Bronchial epithelial cell (primary cell): ENCODE measurements around the gene SLC31A1. TPM values are rescaled to one million over a fixed set of nuclear protein-coding genes. Genes with fewer than 3 reads are reported as not detected.

ENCODE experiments used
- DNase-seq: peaks from one replicate; pipeline ENCODE4 v3.0.0-alpha.2; 2010; ENCODE audit warnings: low read depth
- FAIRE-seq: peaks from 2 replicates; lab custom pipeline; 2011; peaks lifted over from hg19 to GRCh38; lab: Jason Lieb, UNC
- H3K27me3 ChIP-seq: 2 replicates; pipeline ENCODE4 v1.5.1; 2011; ENCODE audit warnings: low read length; ENCODE audit not compliant: control insufficient read depth, insufficient read depth
- H3K36me3 ChIP-seq: 2 replicates; pipeline ENCODE4 v1.5.1; 2011; ENCODE audit warnings: low read length; ENCODE audit not compliant: control insufficient read depth, insufficient read depth
- H3K4me3 ChIP-seq: 2 replicates; pipeline ENCODE4 v1.5.1; 2011; ENCODE audit warnings: mild to moderate bottlenecking, low read depth, low read length, control low read depth
- total RNA-seq: library from RNA; depleted of rRNA; stranded (reverse); fragments of >200 nt; gene quantifications from 2 replicates; pipeline ENCODE4 v1.2.1, GENCODE V29; 2014
- TF ChIP-seq, protein P1 (sequence below): IDR thresholded peaks from 2 replicates; pipeline ENCODE4 v1.5.1; 2011; ENCODE audit warnings: mild to moderate bottlenecking, moderate library complexity, low read length, control low read depth, inconsistent platforms; ENCODE audit not compliant: insufficient read depth, severe bottlenecking

SLC31A1 gene
- total RNA-seq, 1 donor from 2014 or later, result 29.7 TPM

DNA sequence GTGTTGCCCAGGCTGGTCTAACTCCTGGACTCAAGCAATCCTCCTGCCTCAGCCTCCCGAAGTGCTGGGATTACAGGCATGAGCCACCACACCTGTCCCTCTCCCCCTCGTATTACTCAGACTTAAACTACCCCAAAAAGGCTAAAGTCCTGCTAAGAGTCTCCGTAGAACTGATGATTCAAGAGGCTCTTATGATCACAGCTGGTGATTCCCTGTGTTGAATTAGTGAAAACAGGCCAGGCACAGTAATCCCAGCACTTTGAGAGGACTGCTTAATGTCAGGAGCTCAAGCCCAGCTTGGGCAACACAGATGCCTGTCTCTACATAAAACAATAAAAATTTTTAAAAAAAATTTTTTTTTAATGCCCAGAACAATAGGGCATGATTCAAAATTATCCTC is 44.8 kb downstream of the SLC31A1 start:
- Histone ChIP-seq H3K27me3 (no peaks in the 10 kb centered on the region), H3K36me3 (peaks cover 5% of the 10 kb centered on the region), H3K4me3 (no peak overlapping the region)
- DNase-seq, result no peak
- no peak for FAIRE-seq
- TF ChIP-seq, protein P1, sequence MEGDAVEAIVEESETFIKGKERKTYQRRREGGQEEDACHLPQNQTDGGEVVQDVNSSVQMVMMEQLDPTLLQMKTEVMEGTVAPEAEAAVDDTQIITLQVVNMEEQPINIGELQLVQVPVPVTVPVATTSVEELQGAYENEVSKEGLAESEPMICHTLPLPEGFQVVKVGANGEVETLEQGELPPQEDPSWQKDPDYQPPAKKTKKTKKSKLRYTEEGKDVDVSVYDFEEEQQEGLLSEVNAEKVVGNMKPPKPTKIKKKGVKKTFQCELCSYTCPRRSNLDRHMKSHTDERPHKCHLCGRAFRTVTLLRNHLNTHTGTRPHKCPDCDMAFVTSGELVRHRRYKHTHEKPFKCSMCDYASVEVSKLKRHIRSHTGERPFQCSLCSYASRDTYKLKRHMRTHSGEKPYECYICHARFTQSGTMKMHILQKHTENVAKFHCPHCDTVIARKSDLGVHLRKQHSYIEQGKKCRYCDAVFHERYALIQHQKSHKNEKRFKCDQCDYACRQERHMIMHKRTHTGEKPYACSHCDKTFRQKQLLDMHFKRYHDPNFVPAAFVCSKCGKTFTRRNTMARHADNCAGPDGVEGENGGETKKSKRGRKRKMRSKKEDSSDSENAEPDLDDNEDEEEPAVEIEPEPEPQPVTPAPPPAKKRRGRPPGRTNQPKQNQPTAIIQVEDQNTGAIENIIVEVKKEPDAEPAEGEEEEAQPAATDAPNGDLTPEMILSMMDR, result no peak

DNA sequence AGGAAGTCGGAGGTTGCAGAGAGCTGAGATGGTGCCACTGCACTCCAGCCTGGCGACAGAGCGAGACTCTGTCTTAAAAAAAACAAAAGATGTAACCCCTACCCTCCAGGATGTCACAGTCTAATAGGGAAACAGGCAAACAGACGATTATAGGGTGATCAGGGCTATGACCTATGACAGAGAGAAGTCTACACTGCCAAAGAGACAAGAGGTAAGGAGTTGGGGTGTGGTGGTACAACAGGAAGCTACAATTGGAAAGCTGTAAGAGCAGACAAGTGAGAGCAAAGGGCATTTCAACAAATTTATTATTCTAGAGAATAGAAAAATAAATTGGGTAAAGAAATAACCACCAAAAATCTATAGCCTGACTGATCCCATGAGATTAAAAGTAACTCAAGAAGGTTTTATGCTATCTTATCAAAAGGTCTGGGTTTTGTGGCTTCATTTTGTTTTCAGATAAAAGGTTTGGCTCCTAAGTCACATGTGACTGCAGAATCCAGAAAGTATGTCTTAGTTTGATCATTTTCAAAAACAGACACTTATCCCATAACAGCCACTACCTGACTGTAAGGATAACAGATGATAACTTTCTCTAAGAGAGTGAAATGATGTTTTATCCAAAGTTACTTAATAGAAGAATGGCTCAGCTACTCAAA is 46.7 kb downstream of the SLC31A1 start:
- H3K4me3 ChIP-seq, result no peak overlapping the region
- TF ChIP-seq, protein P1, result no peak
- DNase-seq (no peak), FAIRE-seq (no peak)
- H3K36me3 ChIP-seq, result peaks cover 14% of the 10 kb centered on the region
- H3K27me3 ChIP-seq, result no peaks in the 10 kb centered on the region

DNA sequence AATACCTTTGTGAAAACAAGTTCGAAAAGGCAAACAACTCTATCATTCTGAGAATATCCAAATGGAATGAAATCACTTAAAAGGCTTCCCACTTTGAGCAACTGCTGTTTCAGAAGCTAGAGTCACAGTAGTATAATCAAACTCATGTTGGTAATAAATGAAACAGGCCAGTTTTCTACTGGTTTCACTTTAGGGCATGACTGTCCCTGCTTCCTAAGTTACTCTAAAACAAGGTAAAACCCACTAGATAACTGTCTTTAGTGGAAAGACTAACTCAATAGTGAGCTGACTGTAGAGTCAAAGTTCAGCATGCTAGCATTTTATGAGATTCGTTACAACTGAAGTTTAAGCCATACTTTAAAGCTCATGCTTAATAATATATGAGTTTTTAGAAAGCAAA is 48.0 kb downstream of the SLC31A1 start:
- DNase-seq, result no peak
- H3K36me3 ChIP-seq, result peaks cover 15% of the 10 kb centered on the region
- TF ChIP-seq, protein P1, result no peak
- no peak overlapping the region for H3K4me3 ChIP-seq
- no peak for FAIRE-seq
- no peaks in the 10 kb centered on the region for H3K27me3 ChIP-seq

DNA sequence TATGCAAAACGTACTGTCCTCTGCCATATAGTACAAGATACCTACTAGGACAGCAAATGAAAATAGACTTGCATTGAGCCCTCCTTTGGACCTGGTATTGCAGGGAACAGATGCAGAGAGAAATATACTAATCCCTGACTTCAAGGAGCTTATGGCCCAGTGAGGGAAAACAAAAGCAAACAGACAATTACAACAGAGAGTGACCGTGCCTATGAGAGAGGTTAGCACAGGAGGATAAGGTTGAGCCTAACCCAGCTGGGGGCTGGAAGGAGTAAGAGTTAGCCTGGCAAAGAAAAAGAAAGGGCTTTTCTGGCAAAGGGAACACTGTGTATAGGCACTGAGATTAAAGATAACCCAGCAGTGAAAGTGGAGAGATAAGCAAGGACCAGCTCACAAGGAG is 48.5 kb downstream of the SLC31A1 start:
- Histone ChIP-seq H3K4me3 (no peak overlapping the region), H3K36me3 (peaks cover 15% of the 10 kb centered on the region), H3K27me3 (no peaks in the 10 kb centered on the region)
- DNase-seq (no peak), FAIRE-seq (no peak)
- TF ChIP-seq, protein P1, result no peak

DNA sequence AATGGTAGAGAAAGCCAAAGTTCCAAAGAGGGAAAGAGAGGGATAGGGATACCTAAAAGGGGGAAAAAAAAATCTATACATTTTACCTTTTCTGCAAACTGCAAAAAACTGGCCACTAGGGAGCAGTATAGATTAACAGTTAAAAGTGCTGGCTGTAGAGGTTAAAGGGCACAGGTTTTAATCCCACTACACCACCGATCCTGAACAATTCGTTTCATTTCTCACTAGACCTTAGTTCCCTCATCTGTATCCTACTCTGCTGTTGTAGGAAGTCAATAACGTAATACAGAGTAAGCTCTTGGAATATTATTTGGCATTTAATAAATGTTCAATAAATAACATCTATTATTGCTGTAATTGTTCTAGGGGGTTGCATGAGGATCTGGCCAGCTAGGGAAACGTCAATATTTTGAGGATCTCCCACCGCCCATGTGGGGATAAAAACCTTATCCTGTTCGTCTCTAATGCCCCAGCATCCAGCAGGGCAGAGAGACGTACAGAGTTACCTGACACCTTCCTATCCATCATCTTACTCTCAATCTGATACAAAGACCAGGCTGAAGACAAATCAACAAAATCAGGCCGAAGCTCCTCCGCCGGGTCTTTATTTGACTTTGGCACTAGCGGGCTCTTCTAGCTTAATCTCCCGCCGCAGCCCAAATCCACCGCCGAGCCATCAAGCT is 53.3 kb downstream of the SLC31A1 start:
- peaks cover 17% of the 10 kb centered on the region for H3K36me3 ChIP-seq
- peak; percentile 67 for DNase-seq
- peak overlapping the region; percentile 85 for H3K4me3 ChIP-seq
- H3K27me3 ChIP-seq, result no peaks in the 10 kb centered on the region
- FAIRE-seq, result no peak
- TF ChIP-seq, protein P1, result peak; percentile 61
